Osteocyte (in vitro differentiated cells): ENCODE results near the gene SCPEP1. TPM values are rescaled to one million over a fixed set of nuclear protein-coding genes. Genes with fewer than 3 reads are reported as not detected.
"Not testable (repeated sequence)": the region's sequence is repeated elsewhere in the genome, so short reads cannot be mapped to it uniquely, and the experiment has no call there.

Experiments
- DNase-seq: peaks from one replicate; pipeline ENCODE4 v3.0.0; 2021; ENCODE audit warnings: mixed read lengths; ENCODE audit not compliant: unreplicated experiment; ENCODE audit errors: extremely low spot score
- H3K27ac Mint-ChIP-seq: one replicate; pipeline ENCODE4 v1.8.0; 2021; ENCODE audit warnings: mild to moderate bottlenecking, mixed read lengths; ENCODE audit not compliant: unreplicated experiment
- H3K27me3 Mint-ChIP-seq: one replicate; pipeline ENCODE4 v1.8.0; 2021; ENCODE audit warnings: mixed read lengths; ENCODE audit not compliant: unreplicated experiment
- H3K36me3 Mint-ChIP-seq: one replicate; pipeline ENCODE4 v1.8.0; 2021; ENCODE audit warnings: mixed read lengths; ENCODE audit not compliant: unreplicated experiment
- H3K4me1 Mint-ChIP-seq: one replicate; pipeline ENCODE4 v1.8.0; 2021; ENCODE audit warnings: mixed read lengths; ENCODE audit not compliant: unreplicated experiment
- H3K4me3 Mint-ChIP-seq: one replicate; pipeline ENCODE4 v1.8.0; 2021; ENCODE audit warnings: mild to moderate bottlenecking, moderate library complexity, mixed read lengths; ENCODE audit not compliant: unreplicated experiment
- H3K9me3 Mint-ChIP-seq: one replicate; pipeline ENCODE4 v1.8.0; 2021; ENCODE audit warnings: mixed read lengths; ENCODE audit not compliant: unreplicated experiment
- CTCF ChIP-seq: fragments of 200-600 bp; sonication (generic); IDR thresholded peaks from 2 replicates; pipeline ENCODE4 v1.5.0; 2021; ENCODE audit warnings: antibody characterized with exemption, mild to moderate bottlenecking, moderate library complexity
- total RNA-seq: library from RNA; stranded (reverse); gene quantifications from 2 replicates; pipeline ENCODE4 v1.2.1, GENCODE V29; 2021

The SCPEP1 gene
- total RNA-seq, 1 donor from 2014 or later = 68.9 TPM

GRCh38 chr17:56937687-56938086 lies 40.2 kb upstream of the SCPEP1 start:
- no peaks in the 10 kb centered on the region for H3K4me1 Mint-ChIP-seq
- no peak for DNase-seq
- no peaks in the 10 kb centered on the region for H3K9me3 Mint-ChIP-seq
- TF ChIP-seq CTCF = no peak
- H3K27ac Mint-ChIP-seq = no peak overlapping the region
- no peak overlapping the region for H3K4me3 Mint-ChIP-seq
- H3K36me3 Mint-ChIP-seq = peaks cover 44% of the 10 kb centered on the region
- no peaks in the 10 kb centered on the region for H3K27me3 Mint-ChIP-seq

- H3K27ac Mint-ChIP-seq = not testable (repeated sequence)
Observed at GRCh38 chr17:56938206-56938605, 39.7 kb upstream of the SCPEP1 start.

GRCh38 chr17:56939869-56940484 lies 38.0 kb upstream of the SCPEP1 start:
- DNase-seq = no peak
- H3K27ac Mint-ChIP-seq = no peak overlapping the region
- H3K36me3 Mint-ChIP-seq = peaks cover 43% of the 10 kb centered on the region
- H3K4me3 Mint-ChIP-seq = no peak overlapping the region
- peak; percentile 71 for TF ChIP-seq CTCF
- no peaks in the 10 kb centered on the region for H3K27me3 Mint-ChIP-seq
- H3K4me1 Mint-ChIP-seq = no peaks in the 10 kb centered on the region
- H3K9me3 Mint-ChIP-seq = no peaks in the 10 kb centered on the region

More at GRCh38 chr17:56938206-56938605, 39.7 kb upstream of the SCPEP1 start:
- peaks cover 44% of the 10 kb centered on the region for H3K36me3 Mint-ChIP-seq
- not testable (repeated sequence) for DNase-seq, H3K27me3 Mint-ChIP-seq, H3K4me1 Mint-ChIP-seq, H3K9me3 Mint-ChIP-seq, H3K4me3 Mint-ChIP-seq

- no peaks in the 10 kb centered on the region for H3K9me3 Mint-ChIP-seq
- no peak overlapping the region for H3K4me3 Mint-ChIP-seq
- no peak for DNase-seq
- no peak for TF ChIP-seq CTCF
- no peaks in the 10 kb centered on the region for H3K4me1 Mint-ChIP-seq
- peaks cover 38% of the 10 kb centered on the region for H3K36me3 Mint-ChIP-seq
- H3K27me3 Mint-ChIP-seq = no peaks in the 10 kb centered on the region
- no peak overlapping the region for H3K27ac Mint-ChIP-seq
Observed at GRCh38 chr17:56943505-56944125, 34.3 kb upstream of the SCPEP1 start.

GRCh38 chr17:56945938-56946505 lies 31.9 kb upstream of the SCPEP1 start:
- Mint-ChIP-seq H3K27me3 (no peaks in the 10 kb centered on the region), H3K9me3 (no peaks in the 10 kb centered on the region), H3K4me3 (no peak overlapping the region), H3K27ac (no peak overlapping the region), H3K4me1 (no peaks in the 10 kb centered on the region), H3K36me3 (peaks cover 44% of the 10 kb centered on the region)
- no peak for TF ChIP-seq CTCF
- DNase-seq = no peak
